Activated T-cell treated with anti-CD3 and anti-CD28 coated beads for 24 hours (primary cell): ENCODE data around the gene CFAP107.
"Not testable (repeated sequence)": the region's sequence is repeated elsewhere in the genome, so short reads cannot be mapped to it uniquely, and the experiment has no call there.

Source experiments
- DNase-seq: peaks from one replicate; pipeline ENCODE4 v3.0.0-alpha.2; 2020; ENCODE audit warnings: low read depth

Gene CFAP107

GRCh38 chr1:12745992-12746323, at the start of gene CFAP107:
Gene CFAP107, plus strand, starts transcription at chr1:12746200. Its CDS starts 231 bp downstream, at chr1:12746431.
- DNase-seq = no peak

GRCh38 chr1:12696658-12697057, 49.3 kb upstream of the CFAP107 start:
- DNase-seq = no peak

- DNase-seq = no peak
Measured at GRCh38 chr1:12697397-12697796, 48.6 kb upstream of the CFAP107 start.

- DNase-seq = no peak
Measured at GRCh38 chr1:12703821-12704451, 42.1 kb upstream of the CFAP107 start.

GRCh38 chr1:12706061-12706460, 39.9 kb upstream of the CFAP107 start:
- no peak for DNase-seq

GRCh38 chr1:12708396-12709090, 37.5 kb upstream of the CFAP107 start:
- DNase-seq = no peak

- no peak for DNase-seq
Measured at GRCh38 chr1:12709091-12709491, 36.9 kb upstream of the CFAP107 start.

- no peak for DNase-seq
Measured at GRCh38 chr1:12709696-12710095, 36.3 kb upstream of the CFAP107 start.

GRCh38 chr1:12711536-12711935, 34.5 kb upstream of the CFAP107 start:
- DNase-seq = no peak

GRCh38 chr1:12712076-12712475, 33.9 kb upstream of the CFAP107 start:
- DNase-seq = no peak

- DNase-seq = no peak
Measured at GRCh38 chr1:12712929-12713328, 33.1 kb upstream of the CFAP107 start.

- not testable (repeated sequence) for DNase-seq
Measured at GRCh38 chr1:12713651-12714050, 32.3 kb upstream of the CFAP107 start.

- no peak for DNase-seq
Measured at GRCh38 chr1:12714710-12715475, 31.1 kb upstream of the CFAP107 start.

GRCh38 chr1:12715896-12716437, 30.0 kb upstream of the CFAP107 start, which contains the start of gene AADACL3:
Gene AADACL3, plus strand, starts transcription at chr1:12716110. Its CDS starts 67 bp downstream, at chr1:12716177.
- DNase-seq = no peak

- DNase-seq = no peak
Measured at GRCh38 chr1:12717301-12717838, 28.6 kb upstream of the CFAP107 start.

- no peak for DNase-seq
Measured at GRCh38 chr1:12722626-12723025, 23.4 kb upstream of the CFAP107 start.

- no peak for DNase-seq
Measured at GRCh38 chr1:12728391-12728790, 17.6 kb upstream of the CFAP107 start.

GRCh38 chr1:12730156-12730555, 15.8 kb upstream of the CFAP107 start:
- no peak for DNase-seq

GRCh38 chr1:12731084-12731483, 14.9 kb upstream of the CFAP107 start:
- not testable (repeated sequence) for DNase-seq

- no peak for DNase-seq
Measured at GRCh38 chr1:12734651-12735050, 11.3 kb upstream of the CFAP107 start.

GRCh38 chr1:12738934-12739333, 7.1 kb upstream of the CFAP107 start:
- no peak for DNase-seq

- DNase-seq = no peak
Measured at GRCh38 chr1:12739613-12740012, 6.4 kb upstream of the CFAP107 start.
